Activated CD4-positive, alpha-beta T cell treated with anti-CD3 and anti-CD28 coated beads, Interleukin-2, amount 50 U/mL, for 4 hours (primary cell): Measurements from ENCODE around the gene MOB3A.

Source experiments
- DNase-seq, 2 experiments: peaks; one replicate each; pipeline ENCODE4 v3.0.0-alpha.2; 2020

MOB3A gene

DNA sequence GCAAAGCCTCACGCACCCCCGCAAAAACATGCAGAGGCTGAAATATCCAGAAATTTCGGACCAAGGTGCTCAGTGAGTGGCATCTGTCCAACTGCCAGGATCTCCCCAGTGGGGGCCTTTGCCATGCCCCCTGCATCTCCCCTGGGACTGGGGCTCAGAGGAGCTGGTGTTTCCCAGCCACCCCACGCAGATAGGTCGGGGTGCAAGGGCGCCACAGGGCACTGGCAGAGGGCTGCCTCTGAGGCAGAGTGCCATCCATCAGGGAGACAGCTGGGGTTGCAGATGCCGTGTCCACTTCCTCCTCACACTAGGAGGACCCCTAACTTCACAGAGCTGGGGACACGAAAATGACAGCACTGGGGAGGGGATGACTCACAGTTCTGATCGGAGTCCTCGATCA is 26.9 kb upstream of the MOB3A start:
- DNase-seq: no peak

DNA sequence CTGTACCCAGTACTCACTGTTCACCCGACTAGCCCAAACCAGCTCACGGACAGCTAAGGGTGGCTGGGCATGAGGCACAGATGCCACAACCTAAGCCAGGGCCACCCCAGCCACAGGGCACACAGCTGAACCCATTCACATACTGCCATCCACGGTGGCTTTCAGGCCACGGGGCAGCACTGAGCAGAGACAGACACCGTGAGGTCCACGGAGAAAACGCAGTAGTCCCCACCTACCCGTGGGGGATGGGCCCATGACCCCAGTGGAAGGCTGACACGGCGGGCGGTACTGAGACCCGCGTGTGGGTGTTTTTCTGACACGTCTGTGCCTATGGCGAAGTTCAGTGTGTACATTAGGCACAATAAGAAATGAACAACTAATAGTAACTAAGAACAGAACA is 26.1 kb upstream of the MOB3A start:
- DNase-seq: no peak

DNA sequence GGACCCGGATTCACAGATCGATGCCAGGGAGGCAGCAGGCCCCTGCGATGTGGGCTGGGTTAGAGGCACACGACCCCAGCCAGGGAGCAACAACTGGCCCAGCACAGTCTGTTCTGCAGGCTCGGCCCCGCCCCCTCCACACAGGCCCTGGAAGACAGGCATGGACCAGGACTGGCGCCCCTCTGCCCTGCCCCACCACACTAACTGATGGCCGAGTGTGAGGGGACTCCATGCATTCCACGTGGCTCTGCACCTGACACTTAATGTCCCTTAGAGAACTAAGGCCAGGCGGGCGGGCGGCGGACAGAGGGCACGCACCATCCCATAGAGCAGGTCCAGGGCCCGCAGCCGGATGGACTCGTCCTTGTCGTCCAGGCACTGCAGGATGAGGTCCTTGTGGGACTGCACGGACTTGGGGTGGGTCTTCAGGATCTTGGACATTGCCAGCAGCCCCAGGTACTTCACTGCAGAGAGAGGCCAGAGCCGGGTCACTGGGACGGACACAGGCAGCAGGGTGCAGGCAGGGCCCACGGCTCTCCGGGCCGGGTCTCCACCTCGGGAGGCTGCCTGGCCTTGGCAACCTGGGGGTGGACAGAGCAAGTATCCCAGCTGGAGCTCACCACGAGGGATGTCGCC is 25.4 kb upstream of the MOB3A start:
- DNase-seq: no peak

- DNase-seq: no peak
Observed at GRCh38 chr19:2120821-2121220, 24.7 kb upstream of the MOB3A start.

DNA sequence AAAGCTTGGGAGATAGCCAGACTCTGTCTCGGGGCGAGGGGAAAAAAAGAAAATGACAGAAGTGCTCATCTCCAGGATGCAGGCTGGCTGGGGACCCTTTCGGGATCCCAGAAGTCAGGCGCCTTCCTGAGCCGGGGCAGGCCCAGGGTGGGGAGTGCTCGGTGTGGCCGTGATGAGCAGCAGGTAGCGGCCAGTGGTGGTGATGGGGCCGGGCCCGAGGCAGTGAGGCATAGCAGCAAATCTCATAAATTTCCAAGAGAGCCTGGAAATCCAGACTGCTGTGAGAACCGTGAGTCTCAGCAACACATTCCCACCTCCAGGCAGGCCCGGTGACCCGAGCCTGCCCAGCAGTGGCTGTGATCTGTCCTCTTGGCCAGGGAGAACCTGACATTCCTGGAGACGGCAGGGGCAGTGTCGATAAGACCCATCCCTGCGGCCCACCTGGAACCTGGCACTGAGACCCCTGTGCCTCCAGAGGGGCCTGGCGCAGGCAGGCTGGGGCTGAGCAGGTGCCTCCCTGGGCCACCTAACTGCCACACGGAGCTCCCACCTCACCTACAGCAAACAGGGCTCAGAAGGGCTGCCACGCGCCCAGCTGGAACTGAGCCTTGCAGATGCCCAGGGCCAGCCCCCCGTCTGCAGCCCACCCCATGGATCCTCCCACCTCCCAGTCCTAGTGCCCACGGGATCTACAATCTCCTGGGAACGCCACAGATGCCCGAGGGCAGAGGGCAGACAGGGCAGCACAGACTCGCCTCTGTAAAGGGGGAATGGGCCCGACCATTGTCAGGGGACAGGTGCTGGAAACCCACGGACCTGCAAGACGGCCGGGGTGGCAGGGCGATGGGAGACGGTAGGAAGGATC is 24.0 kb upstream of the MOB3A start:
- DNase-seq: no peak

GRCh38 chr19:2118438-2118837 is 22.3 kb upstream of the MOB3A start:
- DNase-seq: no peak

GRCh38 chr19:2117215-2117960 is 21.3 kb upstream of the MOB3A start:
- DNase-seq: no peak

DNA sequence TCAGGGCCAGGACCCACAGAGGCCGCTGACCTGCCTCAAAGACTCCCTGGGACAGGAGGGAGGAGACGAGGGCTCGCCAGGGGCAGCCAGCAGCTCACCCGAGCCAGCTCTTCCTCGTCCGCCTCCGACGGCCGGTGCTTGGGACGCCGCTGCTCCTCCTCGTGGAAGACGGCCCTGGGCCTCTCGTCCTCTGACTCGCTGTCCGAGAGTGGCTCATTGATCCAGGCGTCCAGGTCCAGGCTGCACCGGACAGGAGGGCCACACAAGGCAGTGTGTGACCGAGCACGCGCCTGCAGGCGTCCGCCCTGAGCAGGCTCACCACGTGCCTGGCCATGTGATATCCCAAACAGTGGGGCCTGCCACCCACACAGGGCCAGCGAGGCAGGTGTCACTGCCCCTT is 20.4 kb upstream of the MOB3A start:
- no peak for DNase-seq

- DNase-seq: no peak
Observed at GRCh38 chr19:2115911-2116426, 19.8 kb upstream of the MOB3A start.

DNA sequence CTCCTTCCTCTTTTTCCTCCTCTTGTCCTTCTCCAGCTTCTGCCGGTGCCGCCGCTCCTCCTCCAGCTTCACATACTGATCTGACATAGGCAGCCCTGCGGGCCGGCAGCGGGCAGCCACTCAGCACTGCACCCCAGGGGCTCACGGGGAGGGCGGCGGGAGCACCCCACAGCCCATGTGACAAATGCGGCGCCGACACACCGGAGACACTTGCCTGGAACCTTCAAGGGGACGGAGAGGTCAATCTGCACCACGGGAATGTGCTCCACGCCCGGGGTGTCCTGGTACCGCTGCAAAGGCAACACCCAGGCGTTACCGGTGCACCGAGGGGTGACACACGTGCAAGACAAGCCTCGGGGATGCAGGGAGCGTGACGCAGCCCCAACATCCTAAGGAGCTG is 19.2 kb upstream of the MOB3A start:
- DNase-seq: no peak

DNA sequence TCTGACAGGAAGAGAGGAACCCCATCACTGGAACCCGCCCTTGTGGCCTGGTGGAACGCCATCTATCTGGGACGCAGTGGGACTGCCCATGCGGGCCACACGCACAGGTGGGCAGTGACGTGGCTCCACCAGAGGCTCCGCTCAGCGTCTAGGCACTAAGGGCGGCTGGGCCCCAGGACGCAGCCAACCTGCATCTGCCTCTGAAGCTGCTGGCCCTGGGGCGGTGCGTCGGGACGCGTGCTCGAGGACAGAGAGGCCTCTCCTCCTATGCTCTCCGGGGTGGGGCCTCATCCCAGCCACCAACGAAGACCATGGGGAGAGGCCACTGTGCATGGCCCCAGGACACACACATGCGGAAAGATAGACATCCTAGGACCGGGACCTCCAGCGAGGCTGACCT is 18.7 kb upstream of the MOB3A start:
- DNase-seq: no peak

DNA sequence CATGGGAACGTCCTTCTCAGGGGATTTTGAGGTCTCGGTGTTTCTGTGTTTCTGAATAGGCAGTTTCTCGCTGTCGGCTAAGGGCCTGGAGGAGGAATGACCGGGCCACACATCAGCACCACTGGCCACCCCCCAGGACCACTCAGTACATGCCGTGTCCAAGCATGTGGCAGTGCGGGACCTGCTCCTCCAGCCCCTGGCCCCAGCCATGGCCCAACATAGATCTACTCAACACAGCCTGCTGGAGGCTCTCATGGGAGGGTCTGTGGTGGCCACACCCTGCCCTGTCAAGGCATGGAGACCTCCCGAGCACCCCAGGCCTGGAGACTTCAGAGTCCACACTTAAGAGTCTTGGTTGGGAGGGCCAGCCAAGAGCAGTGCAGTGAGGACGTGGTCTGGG is 18.1 kb upstream of the MOB3A start:
- DNase-seq: no peak

DNA sequence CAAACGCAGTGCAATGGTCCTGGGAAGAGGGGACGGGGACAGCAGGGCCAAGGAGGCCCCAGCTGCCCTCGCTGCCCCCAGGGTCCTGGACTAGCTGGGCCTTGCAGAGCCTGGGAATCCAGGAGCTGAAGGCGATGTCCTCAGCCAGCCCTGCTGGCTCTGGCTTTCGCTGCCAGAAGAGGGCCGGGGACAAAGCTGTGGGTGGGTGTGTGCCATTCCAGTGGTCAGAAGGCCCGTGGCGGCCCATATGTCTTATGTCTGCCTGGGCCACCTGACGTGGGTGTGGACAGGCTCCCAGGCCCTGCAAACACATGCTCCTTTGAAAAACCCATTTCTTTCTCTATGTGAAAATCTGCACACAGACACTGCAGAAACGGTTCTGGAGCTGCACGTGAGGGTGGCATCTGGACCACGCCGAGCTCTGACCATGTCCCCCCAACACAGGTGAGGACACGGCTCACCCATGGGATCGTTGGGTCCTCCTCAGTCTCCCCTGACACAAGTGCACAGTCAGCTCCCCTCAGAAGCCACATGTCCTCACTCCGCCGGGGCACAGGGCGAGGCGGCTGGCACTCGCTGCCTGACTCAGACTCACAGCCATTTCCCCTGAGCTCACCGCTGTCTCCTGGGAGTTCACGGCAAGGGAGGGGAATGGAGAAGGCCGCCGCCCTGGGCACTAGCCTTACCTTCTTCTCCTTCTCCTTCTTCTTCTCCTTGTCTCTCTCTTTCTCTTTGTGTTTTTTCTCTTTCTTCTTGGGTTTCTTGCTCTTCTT is 17.5 kb upstream of the MOB3A start:
- DNase-seq: no peak

GRCh38 chr19:2112516-2113320 is 16.6 kb upstream of the MOB3A start:
- DNase-seq: no peak

DNA sequence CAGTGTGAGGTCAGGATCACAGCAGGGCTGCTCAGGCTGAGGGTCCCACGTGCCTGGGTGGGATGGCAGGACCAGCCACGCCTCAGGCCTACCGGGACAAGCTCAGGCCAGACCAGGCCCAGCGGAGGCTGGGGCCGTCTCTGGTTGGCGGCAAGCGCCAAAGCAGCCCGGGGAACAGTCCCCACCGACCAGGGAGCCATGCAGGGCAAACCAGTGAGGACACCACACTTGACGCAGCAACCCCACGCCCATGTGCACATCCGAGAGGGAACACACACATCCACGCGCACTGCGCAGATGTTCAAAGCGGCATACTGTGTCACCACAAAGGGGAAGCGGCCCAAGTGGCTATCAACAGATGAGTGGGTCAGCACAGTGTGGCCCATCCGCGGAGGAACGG is 15.8 kb upstream of the MOB3A start:
- no peak for DNase-seq

- no peak for DNase-seq
Observed at GRCh38 chr19:2111425-2111824, 15.3 kb upstream of the MOB3A start.

- no peak for DNase-seq
Observed at GRCh38 chr19:2110822-2111221, 14.7 kb upstream of the MOB3A start.

GRCh38 chr19:2109046-2109864 is 13.1 kb upstream of the MOB3A start:
- no peak for DNase-seq

DNA sequence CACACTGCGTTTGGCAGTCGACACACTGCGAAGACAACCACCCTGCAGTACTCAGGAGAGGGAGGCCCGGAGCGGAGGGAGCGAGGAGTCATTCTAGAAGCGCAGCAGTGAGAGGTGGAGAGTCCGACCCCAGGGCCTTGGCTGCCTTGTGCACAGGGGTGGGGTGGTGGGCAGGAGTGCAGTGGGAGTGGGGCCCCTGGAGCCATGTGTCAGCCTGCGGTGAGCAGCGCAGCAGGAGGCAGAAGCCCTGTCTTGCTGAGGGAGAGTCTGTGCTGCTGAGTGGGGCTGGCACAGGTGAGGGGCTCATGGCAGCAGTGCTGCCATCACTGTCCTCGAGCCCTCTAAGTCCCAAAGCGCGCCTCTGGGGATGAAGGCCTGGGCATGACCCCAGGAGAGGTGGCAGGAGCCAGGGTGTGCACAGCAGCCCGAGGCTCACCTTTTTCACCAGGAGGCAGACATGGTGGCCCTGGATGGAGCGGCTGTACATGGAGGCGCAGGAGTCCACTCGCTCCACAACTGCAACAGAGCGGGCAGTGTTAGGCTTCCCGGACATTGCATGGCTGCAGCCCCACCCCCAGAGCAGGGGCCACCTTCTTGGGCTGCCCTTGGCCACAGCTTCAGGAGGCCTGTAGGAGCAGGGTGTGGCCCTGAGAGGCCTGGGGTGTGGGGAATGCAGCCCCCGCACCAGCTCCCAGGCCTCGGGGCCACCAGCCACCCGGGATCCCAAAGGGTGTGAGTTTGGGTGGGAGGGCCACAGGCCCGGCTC is 12.3 kb upstream of the MOB3A start:
- DNase-seq: no peak

- no peak for DNase-seq
Observed at GRCh38 chr19:2103045-2103707, 7.0 kb upstream of the MOB3A start.
